K562 (cell line): ENCODE results near the gene KDM5A. TPM values are rescaled to one million over a fixed set of nuclear protein-coding genes. Genes with fewer than 3 reads are reported as not detected.

Experiments
- ARID4B ChIP-seq: sonication (generic); formaldehyde crosslinking; IDR thresholded peaks from 2 replicates; pipeline ENCODE4 v1.8.0; 2022; ENCODE audit warnings: mild to moderate bottlenecking, missing genetic modification reagents
- ATF6 ChIP-seq: sonication (generic); formaldehyde crosslinking; IDR thresholded peaks from 2 replicates; pipeline ENCODE4 v1.4.0; 2020; ENCODE audit warnings: mild to moderate bottlenecking, missing genetic modification reagents
- CBX5 ChIP-seq: IDR thresholded peaks from 2 replicates; pipeline ENCODE4 v1.6.1; 2014; ENCODE audit warnings: low read depth, borderline replicate concordance
- CTBP1 ChIP-seq: fragments of 450-650 bp; IDR thresholded peaks from 2 replicates; pipeline ENCODE4 v1.6.1; 2016; ENCODE audit warnings: borderline replicate concordance
- EGR1 ChIP-seq: fragments of 450-650 bp; conservative IDR thresholded peaks from 2 replicates; pipeline ENCODE4 v1.6.1; 2017; ENCODE audit warnings: mild to moderate bottlenecking
- HMG20A ChIP-seq: fragments of 450-650 bp; formaldehyde crosslinking; conservative IDR thresholded peaks from 2 replicates; pipeline ENCODE4 v1.4.0; 2020; ENCODE audit warnings: mild to moderate bottlenecking, mixed read lengths
- ID3 ChIP-seq, 2 experiments: fragments of 250-450 bp in 1 of 2; fragments of 450-650 bp in 1 of 2; sonication (Bioruptor Pico) in 1 of 2; IDR thresholded peaks; 2 replicates each; pipeline versions ENCODE4 v1.6.1 to v1.8.0; 2016 to 2021; ENCODE audit warnings: mild to moderate bottlenecking in 2 of 2, moderate library complexity in 2 of 2, missing compliant biosample characterization in 1 of 2, missing genetic modification characterization in 1 of 2
- MEIS2 ChIP-seq: fragments of 450-650 bp; IDR thresholded peaks from 2 replicates; pipeline ENCODE4 v1.6.1; 2014; ENCODE audit warnings: mild to moderate bottlenecking; ENCODE audit not compliant: partially characterized antibody
- MYBL2 ChIP-seq, 2 experiments: fragments of 450-650 bp in 1 of 2; sonication (generic) in 1 of 2; formaldehyde crosslinking in 1 of 2; IDR thresholded peaks; 2 replicates each; pipeline versions ENCODE4 v1.6.1 to v1.8.1; 2017 to 2022; ENCODE audit warnings: borderline replicate concordance in 1 of 2, inconsistent platforms in 1 of 2, low read depth in 1 of 2, mild to moderate bottlenecking in 1 of 2, missing genetic modification reagents in 1 of 2, moderate library complexity in 1 of 2
- NR0B1 ChIP-seq: fragments of 450-650 bp; IDR thresholded peaks from one replicate; pipeline ENCODE4 v1.6.1; 2018; ENCODE audit warnings: mild to moderate bottlenecking, moderate library complexity; ENCODE audit not compliant: partially characterized antibody
- NR3C1 ChIP-seq: sonication (generic); formaldehyde crosslinking; IDR thresholded peaks from 2 replicates; pipeline ENCODE4 v1.8.1; 2022; ENCODE audit warnings: missing genetic modification reagents
- PCBP2 ChIP-seq: fragments of 200-400 bp; formaldehyde crosslinking; IDR thresholded peaks from 2 replicates; pipeline ENCODE4 v1.6.1; 2018; ENCODE audit warnings: low read length, low read depth, mild to moderate bottlenecking, moderate library complexity; ENCODE audit not compliant: poor library complexity, severe bottlenecking
- PHB2 ChIP-seq: fragments of 450-650 bp; IDR thresholded peaks from 2 replicates; pipeline ENCODE4 v1.6.1; 2017; ENCODE audit warnings: low read depth
- SMAD4 ChIP-seq: fragments of 250-450 bp; sonication (Bioruptor Pico); conservative IDR thresholded peaks from 2 replicates; pipeline ENCODE4 v1.8.0; 2021; ENCODE audit warnings: inconsistent platforms, mild to moderate bottlenecking, moderate library complexity
- ZC3H8 ChIP-seq: fragments of 450-650 bp; IDR thresholded peaks from 2 replicates; pipeline ENCODE4 v1.6.1; 2017
- ZKSCAN3 ChIP-seq: fragments of 250-450 bp; sonication (Bioruptor Pico); IDR thresholded peaks from 2 replicates; pipeline ENCODE4 v1.4.0; 2020
- ZNF740 ChIP-seq, 3 experiments: fragments of 200-800 bp in 1 of 3; sonication (Bioruptor generic) in 1 of 3; sonication (generic) in 1 of 3; formaldehyde crosslinking in 1 of 3; IDR thresholded peaks; 2 replicates each; pipeline versions ENCODE4 v1.6.1 to v1.8.0; 2016 to 2022; ENCODE audit warnings: mild to moderate bottlenecking in 2 of 3, missing compliant biosample characterization in 2 of 3, missing genetic modification characterization in 2 of 3, missing genetic modification reagents in 1 of 3
- ZNF75A ChIP-seq: fragments of 450-650 bp; formaldehyde crosslinking; IDR thresholded peaks from 2 replicates; pipeline ENCODE4 v1.4.0; 2020; ENCODE audit warnings: mild to moderate bottlenecking
- polyA plus RNA-seq, 8 experiments: library from polyadenylated mRNA; depleted of rRNA in 4 of 8; stranded (reverse) in 5 of 8; unstranded in 3 of 8; fragments of >200 nt; fragmentation: Nextera tagmentation in 2 of 8; fragmentation: Illumina TruSeq in 1 of 8; extraction: Ambion mirVana in 2 of 8; extraction: Trizol in 1 of 8; gene quantifications; 2 replicates each; pipeline versions ENCODE4 v1.2.1 to v1.2.3, GENCODE V29; 2011 to 2014; ENCODE audit warnings: inconsistent platforms in 1 of 8, missing spikeins in 1 of 8
- total RNA-seq, 7 experiments: library from RNA; depleted of rRNA in 6 of 7; stranded (reverse); fragments of >200 nt in 6 of 7; fragmentation: Illumina TruSeq in 2 of 7; extraction: Trizol in 2 of 7; gene quantifications; 2 replicates each; pipeline versions ENCODE4 v1.2.1 to v1.2.3, GENCODE V29; 2011 to 2021; ENCODE audit warnings: low replicate concordance in 1 of 7

Gene KDM5A
- total and polyA plus RNA-seq, 9 of the 15 experiments (the other 6 are each of a cell fraction or from before 2014, with no cell fraction given): 5.5 to 35.1 (median 13.1) TPM

GRCh38 chr12:256958-257357, 132.2 kb downstream of the KDM5A start (continued):
- TF ChIP-seq ARID4B (no peak), NR3C1 (CRISPR knock-in tag) (no peak), MYBL2 (IDR thresholded peaks at IDR 0.05; ENCODE audit: low read depth) (no peak), MYBL2 (CRISPR knock-in tag; IDR thresholded peaks at IDR 0.05; ENCODE audit: borderline replicate concordance) (no peak), SMAD4 (CRISPR knock-in tag) (no peak), EGR1 (peak; percentile 84), PCBP2 (no peak), ID3 (CRISPR knock-in tag; IDR thresholded peaks at IDR 0.05) (no peak), ID3 (tag; IDR thresholded peaks at IDR 0.05) (no peak), ZC3H8 (no peak), PHB2 (no peak), CTBP1 (0 out of 2 replicates have a peak, but pooled peaks have one; percentile 36), ATF6 (CRISPR knock-in tag) (no peak), ZNF740 (CRISPR knock-in tag; IDR thresholded peaks at IDR 0.05) (no peak), ZNF740 (tag; IDR thresholded peaks at IDR 0.05) (no peak), ZNF75A (CRISPR knock-in tag) (no peak), HMG20A (CRISPR knock-in tag) (no peak), CBX5 (no peak), MEIS2 (peak; percentile 55), ZKSCAN3 (no peak), NR0B1 (no peak)
